HL-60 (cell line): ENCODE data around the gene TSPAN18.

Source experiments
- CTCF ChIP-seq: IDR thresholded peaks from one replicate; pipeline ENCODE4 v1.5.1; 2011; ENCODE audit warnings: low read length, control low read depth, inconsistent platforms; ENCODE audit not compliant: insufficient read depth
- GABPA ChIP-seq: IDR thresholded peaks from 2 replicates; pipeline ENCODE4 v1.6.1; 2012; ENCODE audit warnings: low read depth
- POLR2AphosphoS5 ChIP-seq: IDR thresholded peaks from 2 replicates; pipeline ENCODE4 v1.6.1; 2012; ENCODE audit warnings: low read depth
- TF ChIP-seq, protein P1 (sequence below): IDR thresholded peaks from 2 replicates; pipeline ENCODE4 v1.6.1; 2012; ENCODE audit warnings: low read depth; ENCODE audit not compliant: insufficient replicate concordance

- no peak for TF ChIP-seq CTCF
- TF ChIP-seq, protein P1, sequence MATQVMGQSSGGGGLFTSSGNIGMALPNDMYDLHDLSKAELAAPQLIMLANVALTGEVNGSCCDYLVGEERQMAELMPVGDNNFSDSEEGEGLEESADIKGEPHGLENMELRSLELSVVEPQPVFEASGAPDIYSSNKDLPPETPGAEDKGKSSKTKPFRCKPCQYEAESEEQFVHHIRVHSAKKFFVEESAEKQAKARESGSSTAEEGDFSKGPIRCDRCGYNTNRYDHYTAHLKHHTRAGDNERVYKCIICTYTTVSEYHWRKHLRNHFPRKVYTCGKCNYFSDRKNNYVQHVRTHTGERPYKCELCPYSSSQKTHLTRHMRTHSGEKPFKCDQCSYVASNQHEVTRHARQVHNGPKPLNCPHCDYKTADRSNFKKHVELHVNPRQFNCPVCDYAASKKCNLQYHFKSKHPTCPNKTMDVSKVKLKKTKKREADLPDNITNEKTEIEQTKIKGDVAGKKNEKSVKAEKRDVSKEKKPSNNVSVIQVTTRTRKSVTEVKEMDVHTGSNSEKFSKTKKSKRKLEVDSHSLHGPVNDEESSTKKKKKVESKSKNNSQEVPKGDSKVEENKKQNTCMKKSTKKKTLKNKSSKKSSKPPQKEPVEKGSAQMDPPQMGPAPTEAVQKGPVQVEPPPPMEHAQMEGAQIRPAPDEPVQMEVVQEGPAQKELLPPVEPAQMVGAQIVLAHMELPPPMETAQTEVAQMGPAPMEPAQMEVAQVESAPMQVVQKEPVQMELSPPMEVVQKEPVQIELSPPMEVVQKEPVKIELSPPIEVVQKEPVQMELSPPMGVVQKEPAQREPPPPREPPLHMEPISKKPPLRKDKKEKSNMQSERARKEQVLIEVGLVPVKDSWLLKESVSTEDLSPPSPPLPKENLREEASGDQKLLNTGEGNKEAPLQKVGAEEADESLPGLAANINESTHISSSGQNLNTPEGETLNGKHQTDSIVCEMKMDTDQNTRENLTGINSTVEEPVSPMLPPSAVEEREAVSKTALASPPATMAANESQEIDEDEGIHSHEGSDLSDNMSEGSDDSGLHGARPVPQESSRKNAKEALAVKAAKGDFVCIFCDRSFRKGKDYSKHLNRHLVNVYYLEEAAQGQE: no peak
- TF ChIP-seq POLR2AphosphoS5: no peak
- no peak for TF ChIP-seq GABPA
These were observed 147.5 kb downstream of the TSPAN18 start for GRCh38 chr11:44874284-44874683.
